Lower leg skin (tissue), 4 donors: ENCODE measurements around the gene IFT52. TPM values are rescaled to one million over a fixed set of nuclear protein-coding genes. Genes with fewer than 3 reads are reported as not detected.

ENCODE experiments used
- DNase-seq, 2 donors: peaks; one replicate each; pipeline ENCODE4 v3.0.0-alpha.2; 2019; ENCODE audit warnings: low spot score in 2 of 2
- H3K4me3 ChIP-seq: fragments of 200-600 bp; sonication (generic); 2 replicates; pipeline ENCODE4 v1.5.1; 2017; ENCODE audit warnings: mild to moderate bottlenecking, low read depth; ENCODE audit not compliant: poor library complexity, severe bottlenecking
- POLR2A ChIP-seq, 2 donors: fragments of 450-650 bp; IDR thresholded peaks; one replicate each; pipeline ENCODE4 v1.6.1; 2016 to 2017; ENCODE audit warnings: antibody characterized with exemption in 2 of 2, mild to moderate bottlenecking in 1 of 2, moderate library complexity in 1 of 2
- WGBS, 2 donors: methylation state at CpG; one replicate each; pipeline ENCODE4 v1.1.5; 2018; 5-methylcytosine and 5-hydroxymethylcytosine counted together
- intact Hi-C: fragments of 100-400 bp; cut with DNase I; formaldehyde crosslinking; loops from one replicate; pipeline ENCODE4 v1.15.0; 2023; ENCODE audit warnings: low total_unique reads
- total RNA-seq, 4 donors: library from RNA; depleted of rRNA; stranded (reverse); fragments of >200 nt; gene quantifications; one replicate each; pipeline ENCODE4 v1.1.0, GENCODE V29; 2016
- TF ChIP-seq, protein P1 (sequence below), 3 donors: fragments of 450-650 bp; IDR thresholded peaks; one replicate each; pipeline ENCODE4 v1.5.1; 2016; ENCODE audit warnings: antibody characterized with exemption in 3 of 3, mild to moderate bottlenecking in 3 of 3, moderate library complexity in 2 of 3

The IFT52 gene
- total RNA-seq, 4 donors from 2014 or later = 8.5 to 17.2 (median 12.7) TPM

DNA sequence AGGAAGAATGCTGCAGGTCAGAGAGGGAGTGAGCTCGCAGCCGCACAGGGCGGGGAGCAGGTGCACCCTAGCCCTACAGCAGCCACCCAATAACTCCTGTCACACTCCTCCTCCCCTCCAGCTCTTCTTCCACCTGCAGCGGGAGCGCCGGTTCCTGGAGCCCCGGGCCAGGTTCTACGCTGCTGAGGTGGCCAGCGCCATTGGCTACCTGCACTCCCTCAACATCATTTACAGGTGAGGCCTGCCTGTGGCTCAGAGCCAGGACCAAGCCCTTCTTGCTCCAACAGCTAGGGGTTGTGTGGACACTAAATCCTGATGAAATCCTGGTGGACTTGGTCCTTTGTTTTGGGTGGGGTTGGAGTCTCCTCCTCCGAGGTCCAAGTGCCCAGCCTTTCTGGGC lies 20.2 kb upstream of the IFT52 start:
- 78 to 81% methylated on average over 10 of the region's 10 CpGs for WGBS, 2 donors
- no peak overlapping the region for H3K4me3 ChIP-seq
- no peak for DNase-seq
- no peak for TF ChIP-seq POLR2A (IDR thresholded peaks at IDR 0.05)
- TF ChIP-seq, protein P1, sequence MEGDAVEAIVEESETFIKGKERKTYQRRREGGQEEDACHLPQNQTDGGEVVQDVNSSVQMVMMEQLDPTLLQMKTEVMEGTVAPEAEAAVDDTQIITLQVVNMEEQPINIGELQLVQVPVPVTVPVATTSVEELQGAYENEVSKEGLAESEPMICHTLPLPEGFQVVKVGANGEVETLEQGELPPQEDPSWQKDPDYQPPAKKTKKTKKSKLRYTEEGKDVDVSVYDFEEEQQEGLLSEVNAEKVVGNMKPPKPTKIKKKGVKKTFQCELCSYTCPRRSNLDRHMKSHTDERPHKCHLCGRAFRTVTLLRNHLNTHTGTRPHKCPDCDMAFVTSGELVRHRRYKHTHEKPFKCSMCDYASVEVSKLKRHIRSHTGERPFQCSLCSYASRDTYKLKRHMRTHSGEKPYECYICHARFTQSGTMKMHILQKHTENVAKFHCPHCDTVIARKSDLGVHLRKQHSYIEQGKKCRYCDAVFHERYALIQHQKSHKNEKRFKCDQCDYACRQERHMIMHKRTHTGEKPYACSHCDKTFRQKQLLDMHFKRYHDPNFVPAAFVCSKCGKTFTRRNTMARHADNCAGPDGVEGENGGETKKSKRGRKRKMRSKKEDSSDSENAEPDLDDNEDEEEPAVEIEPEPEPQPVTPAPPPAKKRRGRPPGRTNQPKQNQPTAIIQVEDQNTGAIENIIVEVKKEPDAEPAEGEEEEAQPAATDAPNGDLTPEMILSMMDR (IDR thresholded peaks at IDR 0.05) = no peak
- intact Hi-C loops = no loop called here

DNA sequence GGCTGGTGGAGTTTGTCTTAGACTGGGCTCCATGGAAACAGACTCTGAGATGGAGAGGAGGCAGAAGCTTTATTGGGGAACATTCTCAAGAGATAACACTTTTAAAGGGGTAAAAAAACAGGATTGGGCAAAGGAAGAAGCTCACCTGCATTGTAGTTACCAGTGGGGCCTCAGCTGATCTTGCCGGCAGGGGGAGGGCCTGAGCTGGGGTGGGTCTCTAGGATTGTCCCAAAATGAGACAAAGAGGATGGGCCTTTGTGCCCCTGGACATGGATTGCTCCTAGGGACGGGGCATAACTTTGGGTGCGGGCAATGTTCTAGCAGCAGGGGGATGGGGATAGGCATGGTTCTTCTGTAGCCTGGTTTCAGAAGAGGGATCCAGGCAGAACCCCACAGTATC lies 19.4 kb upstream of the IFT52 start:
- TF ChIP-seq, protein P1 (IDR thresholded peaks at IDR 0.05) = no peak
- TF ChIP-seq POLR2A (IDR thresholded peaks at IDR 0.05) = no peak
- no peak for DNase-seq
- WGBS, 2 donors = 94 to 98% methylated on average over 3 of the region's 3 CpGs
- intact Hi-C loops = no loop called here
- H3K4me3 ChIP-seq = no peak overlapping the region

DNA sequence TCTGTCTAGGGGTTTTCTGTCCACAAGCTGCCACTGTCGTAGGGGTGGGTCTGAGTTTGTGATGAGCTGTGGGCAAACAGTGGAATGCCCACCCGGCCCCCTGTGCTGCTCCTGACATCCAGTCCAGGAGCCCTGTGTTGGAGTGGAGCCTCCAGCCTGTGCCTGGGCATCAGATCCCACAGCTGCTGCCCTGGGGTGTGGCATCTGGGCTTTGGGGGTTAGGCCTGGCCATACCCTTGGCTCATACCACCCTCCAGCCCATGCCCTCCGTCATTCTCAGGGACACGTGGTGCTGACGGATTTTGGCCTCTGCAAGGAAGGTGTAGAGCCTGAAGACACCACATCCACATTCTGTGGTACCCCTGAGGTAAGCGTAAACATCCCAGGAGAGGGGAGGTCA lies 19.0 kb upstream of the IFT52 start:
- WGBS, 2 donors = 82 to 88% methylated on average over 6 of the region's 6 CpGs
- intact Hi-C loops = no loop called here
- no peak overlapping the region for H3K4me3 ChIP-seq
- no peak for DNase-seq
- TF ChIP-seq, protein P1 (IDR thresholded peaks at IDR 0.05) = no peak

DNA sequence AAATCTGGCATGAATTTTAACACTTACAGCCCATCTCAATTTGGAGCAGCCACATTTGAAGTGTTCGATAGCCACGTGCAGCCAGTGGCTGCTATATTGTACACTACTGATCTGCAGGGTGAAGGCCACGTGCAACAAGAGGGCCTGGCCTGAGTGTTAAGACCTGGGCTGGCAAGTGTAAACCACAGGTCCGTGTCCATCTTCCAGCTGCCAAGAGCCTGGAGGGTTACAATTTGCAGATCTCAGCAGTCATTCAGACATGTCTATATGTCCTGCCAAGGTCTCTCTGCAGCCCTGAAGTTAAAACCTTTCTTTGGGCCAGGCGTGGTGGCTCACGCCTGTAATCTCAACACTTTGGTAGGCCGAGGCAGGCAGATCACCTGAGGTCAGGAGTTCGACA lies 17.8 kb upstream of the IFT52 start:
- DNase-seq = no peak
- intact Hi-C loops = no loop called here
- TF ChIP-seq POLR2A (IDR thresholded peaks at IDR 0.05) = no peak
- TF ChIP-seq, protein P1 (IDR thresholded peaks at IDR 0.05) = no peak
- 87 to 89% methylated on average over 7 to 8 of the region's 8 CpGs for WGBS, 2 donors
- no peak overlapping the region for H3K4me3 ChIP-seq

DNA sequence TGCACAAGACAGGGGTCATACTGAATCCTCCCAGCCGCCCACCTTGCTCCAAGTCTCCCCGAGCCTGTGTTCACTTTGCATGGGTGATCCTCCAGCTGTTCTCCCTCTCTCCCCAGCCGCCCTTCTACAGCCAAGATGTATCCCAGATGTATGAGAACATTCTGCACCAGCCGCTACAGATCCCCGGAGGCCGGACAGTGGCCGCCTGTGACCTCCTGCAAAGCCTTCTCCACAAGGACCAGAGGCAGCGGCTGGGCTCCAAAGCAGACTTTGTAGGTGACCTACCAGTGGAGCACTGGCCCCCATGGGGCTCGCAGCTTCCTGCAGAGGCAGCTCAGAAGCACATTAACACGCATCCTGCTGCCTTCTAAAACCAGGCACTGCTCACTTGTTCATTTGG lies 14.6 kb upstream of the IFT52 start:
- TF ChIP-seq, protein P1 (IDR thresholded peaks at IDR 0.05) = no peak
- TF ChIP-seq POLR2A (IDR thresholded peaks at IDR 0.05) = no peak
- intact Hi-C loops = no loop called here
- H3K4me3 ChIP-seq = no peak overlapping the region
- no peak for DNase-seq
- 73 to 84% methylated on average over 10 of the region's 10 CpGs for WGBS, 2 donors
